ENCODE data around the gene PFN4. TPM values are rescaled to one million over a fixed set of nuclear protein-coding genes. Genes with fewer than 3 reads are reported as not detected.

The PFN4 gene
- total RNA-seq, 1 donor from 2014 or later: not detected

DNA sequence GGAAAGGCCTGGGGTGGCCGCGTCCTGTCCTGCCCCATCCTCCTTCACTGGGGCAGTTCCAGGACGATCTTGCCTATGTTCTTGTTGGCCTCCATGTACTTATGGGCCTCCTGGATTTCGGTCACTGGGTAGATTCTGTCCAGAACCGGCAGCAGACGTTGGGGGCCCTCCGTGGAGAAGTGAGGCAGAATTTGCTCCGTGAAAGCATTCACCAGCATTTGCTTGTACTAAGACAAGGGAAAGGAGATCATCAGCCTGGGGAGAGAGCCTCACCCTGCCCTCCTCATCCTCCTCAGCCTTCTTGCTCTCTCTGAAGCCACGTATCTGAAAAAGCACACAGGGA lies 45.6 kb downstream of the PFN4 start:
- peak; percentile 15 for DNase-seq

DNA sequence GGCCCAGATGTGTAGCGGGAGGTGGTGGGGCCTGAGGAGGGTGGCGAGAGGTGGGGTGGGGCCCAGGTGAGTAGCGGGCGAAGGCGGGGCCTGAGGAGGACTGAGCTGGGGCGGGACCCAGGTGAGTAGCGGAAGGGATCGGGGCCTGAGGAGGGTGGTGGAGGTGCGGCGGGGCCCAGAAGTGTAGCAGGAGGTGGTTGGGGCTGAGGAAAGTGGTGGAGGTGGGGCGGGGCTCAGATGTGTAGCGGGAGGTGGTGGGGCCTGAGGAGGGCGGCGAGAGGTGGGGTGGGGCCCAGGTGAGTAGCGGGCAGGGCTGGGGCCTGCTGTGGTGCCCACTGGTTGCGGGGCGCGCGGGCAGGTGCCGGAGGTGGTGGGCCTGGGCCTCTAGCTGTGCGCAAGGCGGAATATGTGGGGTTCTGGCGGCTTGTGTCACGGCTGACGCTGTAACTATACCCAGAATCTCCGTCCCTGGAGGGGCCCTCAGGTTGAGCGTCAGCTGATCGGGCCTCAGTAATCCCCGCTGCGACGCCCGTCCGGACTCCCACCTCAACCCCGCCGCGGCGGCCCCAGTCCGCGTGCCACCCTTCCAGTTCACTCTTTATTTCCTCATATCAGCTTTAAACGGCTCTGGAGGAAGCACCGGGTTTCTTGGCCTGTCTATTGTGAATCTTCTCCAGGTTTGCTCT lies 46.1 kb downstream of the PFN4 start:
- peak; percentile 41 for DNase-seq

DNA sequence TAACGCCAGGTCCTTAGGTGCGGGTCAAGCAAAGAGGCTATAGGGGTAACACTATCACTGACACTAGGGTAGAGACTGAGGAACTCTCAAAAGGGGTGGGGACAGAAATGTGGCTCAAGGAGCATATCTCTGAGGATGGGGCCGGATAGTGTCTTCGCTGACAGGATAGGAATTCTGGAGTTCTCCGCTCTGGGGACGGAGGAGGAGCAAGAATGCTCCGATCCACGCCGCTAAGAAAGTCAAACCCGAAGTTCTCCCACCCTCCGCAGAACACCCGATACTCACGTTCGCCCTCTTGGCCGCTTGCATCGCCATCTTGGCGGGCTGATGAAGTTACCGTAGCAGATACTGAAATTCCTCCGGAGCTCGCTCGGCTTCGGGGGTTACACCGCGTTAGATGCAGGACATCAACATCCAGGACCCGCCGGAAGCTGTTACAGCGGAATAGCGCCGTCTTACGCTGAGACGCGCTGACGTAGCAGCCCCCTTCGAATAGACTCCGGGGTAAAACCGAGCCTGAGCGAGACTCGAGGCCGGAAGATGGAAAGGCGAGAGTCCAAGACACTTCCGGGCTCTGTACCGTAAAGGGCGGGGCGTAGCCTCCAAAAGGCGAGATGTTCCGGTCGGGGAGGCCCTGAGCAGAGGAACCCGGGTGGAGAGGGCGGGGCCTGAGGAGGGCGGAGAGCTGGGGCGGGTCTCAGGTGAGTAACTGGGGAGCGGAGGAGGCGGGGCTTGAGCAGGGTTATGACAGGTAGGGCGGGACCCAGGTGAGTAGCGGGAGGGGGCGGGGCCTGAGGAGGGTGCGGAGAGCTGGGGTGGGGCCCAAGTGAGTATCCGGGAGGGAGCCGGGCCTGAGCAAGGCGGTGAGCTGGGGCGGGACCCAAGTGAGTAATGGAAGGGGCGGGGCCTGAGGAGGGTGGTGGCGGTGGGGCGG lies 47.0 kb downstream of the PFN4 start, which contains the start of gene SF3B6:
TSS of gene SF3B6 (minus strand) at position 412 of the 934 bp plus-strand sequence. CDS start at position 315, 97 bp downstream.
- peak; percentile 99 for DNase-seq

GRCh38 chr2:24075259-24075658 lies 47.9 kb downstream of the PFN4 start:
- DNase-seq: no peak

GRCh38 chr2:24073816-24074215 lies 49.3 kb downstream of the PFN4 start:
- no peak for DNase-seq

- no peak for DNase-seq
Observed at GRCh38 chr2:24072259-24072658, 50.9 kb downstream of the PFN4 start.

GRCh38 chr2:24065341-24065740 lies 57.8 kb downstream of the PFN4 start:
- no peak for DNase-seq

Other genes with a start within 250 kb of the PFN4 start
- 49.9 TPM for gene ATAD2B, start 196.2 kb downstream of the PFN4 start, total RNA-seq
- gene UBXN2A, start 182.9 kb downstream of the PFN4 start, total RNA-seq: 30.6 TPM
- 0.10 TPM for gene MFSD2B, start 113.2 kb downstream of the PFN4 start, total RNA-seq
- 12.6 TPM for gene WDCP, start 75.9 kb downstream of the PFN4 start, total RNA-seq
- 6.1 TPM for gene FKBP1B, start 73.6 kb downstream of the PFN4 start, total RNA-seq
- 110 TPM for gene SF3B6, start 47.0 kb downstream of the PFN4 start, total RNA-seq
- gene TP53I3, start 38.5 kb downstream of the PFN4 start, total RNA-seq: 29.1 TPM
- 39.4 TPM for gene FAM228B, start 135 bp upstream of the PFN4 start, total RNA-seq
- 1.3 TPM for gene FAM228A, start 51.7 kb upstream of the PFN4 start, total RNA-seq
- gene ITSN2, start 237.2 kb upstream of the PFN4 start, total RNA-seq: 44.4 TPM

All from tongue (tissue), 2 donors.